GM21786 (cell line): ENCODE data around the gene CLDN4.
"Not testable (repeated sequence)": the region's sequence is repeated elsewhere in the genome, so short reads cannot be mapped to it uniquely, and the experiment has no call there.

Experiments used
- ATAC-seq: cut with Tn5 transposase; IDR thresholded peaks from one replicate; pipeline ENCODE4 v1.9.1; 2021; ENCODE audit not compliant: unreplicated experiment

Gene CLDN4, protein sequence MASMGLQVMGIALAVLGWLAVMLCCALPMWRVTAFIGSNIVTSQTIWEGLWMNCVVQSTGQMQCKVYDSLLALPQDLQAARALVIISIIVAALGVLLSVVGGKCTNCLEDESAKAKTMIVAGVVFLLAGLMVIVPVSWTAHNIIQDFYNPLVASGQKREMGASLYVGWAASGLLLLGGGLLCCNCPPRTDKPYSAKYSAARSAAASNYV

DNA sequence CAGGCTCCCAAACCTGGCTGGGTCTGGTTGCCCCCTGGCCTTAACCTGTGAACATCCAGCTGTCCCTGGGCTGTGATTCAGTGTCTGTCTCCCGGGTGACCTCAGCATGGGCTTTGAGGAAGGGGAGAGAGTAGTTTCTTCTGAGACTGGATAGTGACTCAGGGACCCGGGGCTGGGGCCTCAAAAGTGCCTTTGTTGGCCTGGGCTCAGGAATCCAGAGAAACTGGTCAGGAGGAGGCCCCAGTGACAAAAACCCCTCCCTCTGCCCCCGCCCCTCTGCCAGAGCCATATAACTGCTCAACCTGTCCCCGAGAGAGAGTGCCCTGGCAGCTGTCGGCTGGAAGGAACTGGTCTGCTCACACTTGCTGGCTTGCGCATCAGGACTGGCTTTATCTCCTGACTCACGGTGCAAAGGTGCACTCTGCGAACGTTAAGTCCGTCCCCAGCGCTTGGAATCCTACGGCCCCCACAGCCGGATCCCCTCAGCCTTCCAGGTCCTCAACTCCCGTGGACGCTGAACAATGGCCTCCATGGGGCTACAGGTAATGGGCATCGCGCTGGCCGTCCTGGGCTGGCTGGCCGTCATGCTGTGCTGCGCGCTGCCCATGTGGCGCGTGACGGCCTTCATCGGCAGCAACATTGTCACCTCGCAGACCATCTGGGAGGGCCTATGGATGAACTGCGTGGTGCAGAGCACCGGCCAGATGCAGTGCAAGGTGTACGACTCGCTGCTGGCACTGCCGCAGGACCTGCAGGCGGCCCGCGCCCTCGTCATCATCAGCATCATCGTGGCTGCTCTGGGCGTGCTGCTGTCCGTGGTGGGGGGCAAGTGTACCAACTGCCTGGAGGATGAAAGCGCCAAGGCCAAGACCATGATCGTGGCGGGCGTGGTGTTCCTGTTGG, at the start of gene CLDN4:
Gene CLDN4 (plus strand): TSS at position 316 of the 903 bp plus-strand sequence. CDS start 206 bp downstream, at position 522.
- ATAC-seq, result no peak

DNA sequence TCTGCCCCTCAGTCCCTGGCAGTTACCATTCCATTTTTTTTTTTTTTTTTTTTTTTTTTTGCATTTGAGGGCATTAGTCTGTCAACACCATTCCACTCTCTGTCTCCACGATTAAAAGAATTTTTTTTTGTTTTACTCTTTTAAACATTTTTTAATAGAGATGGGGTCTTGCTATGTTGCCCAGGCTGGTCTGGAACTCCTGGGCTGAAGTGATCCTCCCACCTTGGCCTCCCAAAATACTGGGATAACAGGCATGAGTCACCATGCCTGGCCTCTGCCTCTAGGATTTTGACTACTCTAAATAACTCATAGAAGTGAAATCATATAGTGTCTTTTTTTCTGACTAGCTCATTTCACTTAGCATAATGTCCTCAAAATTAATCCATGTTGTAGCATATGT, 44.2 kb upstream of the CLDN4 start:
- no peak for ATAC-seq

DNA sequence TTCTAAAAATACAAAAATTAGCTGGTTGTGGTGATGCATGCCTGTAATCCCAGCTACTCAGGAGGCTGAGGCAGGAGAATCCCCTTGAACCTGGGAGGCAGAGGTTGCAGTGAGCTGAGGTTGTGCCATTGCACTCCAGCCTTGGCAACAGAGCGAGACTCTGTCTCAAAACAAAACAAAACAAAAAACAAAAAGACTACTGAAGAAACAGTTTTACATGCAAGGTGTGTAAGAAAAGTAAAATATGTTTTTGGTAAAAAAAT, 43.1 kb upstream of the CLDN4 start:
- ATAC-seq, result not testable (repeated sequence)

DNA sequence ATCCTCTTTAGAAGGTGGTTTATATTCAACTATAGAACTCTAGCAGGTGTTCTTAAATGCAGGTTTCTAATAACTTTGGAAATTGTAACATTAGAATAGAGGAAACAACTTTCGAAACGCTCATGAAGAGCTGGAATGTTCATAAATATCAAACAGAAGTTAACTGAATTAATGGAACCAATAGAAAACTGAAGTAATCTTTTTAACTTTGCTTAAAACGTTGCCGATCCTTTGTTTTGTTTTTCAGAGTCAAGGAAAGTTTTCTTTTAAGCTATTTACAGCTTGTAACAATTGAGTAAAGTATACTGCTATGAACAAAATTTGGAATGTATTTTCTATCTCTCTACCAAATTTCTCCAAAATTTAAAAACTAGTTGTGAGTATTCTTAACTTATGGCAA, 41.7 kb upstream of the CLDN4 start:
- ATAC-seq, result no peak

DNA sequence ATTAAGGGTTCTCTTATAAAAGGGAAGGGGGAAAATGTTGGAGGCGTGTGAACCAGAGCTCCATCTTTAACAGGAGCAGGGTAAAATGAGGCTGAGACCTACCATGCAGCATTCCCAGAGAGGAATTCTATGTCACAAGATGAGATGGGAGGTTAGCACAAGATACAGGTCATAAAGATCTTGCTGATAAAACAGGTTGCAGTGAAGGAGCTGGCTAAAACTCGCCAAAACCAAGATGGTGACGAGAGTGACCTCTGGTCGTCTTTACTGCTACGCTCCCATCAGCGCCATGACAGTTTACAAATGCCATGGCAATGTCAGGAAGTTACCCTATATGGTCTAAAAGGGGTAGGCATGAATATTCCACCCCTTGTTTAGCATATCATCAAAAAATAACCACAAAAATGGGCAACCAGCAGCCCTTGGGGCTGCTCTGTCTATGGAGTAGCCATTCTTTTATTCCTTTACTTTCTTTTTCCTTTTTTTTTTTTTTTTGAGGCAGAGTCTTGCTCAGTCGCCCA, 39.6 kb upstream of the CLDN4 start:
- not testable (repeated sequence) for ATAC-seq

DNA sequence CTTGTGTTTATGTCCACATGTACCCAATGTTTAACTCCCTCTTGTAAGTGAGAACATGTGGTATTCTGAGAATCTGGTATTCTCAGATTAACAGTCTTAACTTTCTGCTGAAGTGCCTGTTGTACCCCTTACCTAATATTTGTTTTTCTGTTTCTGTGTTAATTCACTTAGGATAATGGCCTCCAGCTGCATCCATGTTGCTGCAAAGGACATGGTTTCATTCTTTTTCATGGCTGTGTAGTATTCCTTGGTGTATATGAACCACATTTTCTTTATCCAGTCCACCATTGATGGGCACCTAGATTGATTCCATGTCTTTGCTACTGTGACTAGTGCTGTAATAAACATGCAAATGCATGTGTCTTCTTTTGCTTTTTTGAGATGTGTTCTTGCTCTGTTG, 35.6 kb upstream of the CLDN4 start:
- ATAC-seq, result not testable (repeated sequence)

DNA sequence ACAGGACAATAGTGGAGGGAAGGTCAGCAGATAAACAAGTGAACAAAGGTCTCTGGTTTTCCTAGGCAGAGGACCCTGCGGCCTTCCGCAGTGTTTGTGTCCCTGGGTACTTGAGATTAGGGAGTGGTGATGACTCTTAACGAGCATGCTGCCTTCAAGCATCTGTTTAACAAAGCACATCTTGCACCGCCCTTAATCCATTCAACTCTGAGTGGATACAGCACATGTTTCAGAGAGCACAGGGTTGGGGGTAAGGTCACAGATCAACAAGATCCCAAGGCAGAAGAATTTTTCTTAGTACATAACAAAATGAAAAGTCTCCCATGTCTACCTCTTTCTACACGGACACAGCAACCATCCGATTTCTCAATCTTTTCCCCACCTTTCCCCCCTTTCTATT, 34.1 kb upstream of the CLDN4 start:
- ATAC-seq, result not testable (repeated sequence)

DNA sequence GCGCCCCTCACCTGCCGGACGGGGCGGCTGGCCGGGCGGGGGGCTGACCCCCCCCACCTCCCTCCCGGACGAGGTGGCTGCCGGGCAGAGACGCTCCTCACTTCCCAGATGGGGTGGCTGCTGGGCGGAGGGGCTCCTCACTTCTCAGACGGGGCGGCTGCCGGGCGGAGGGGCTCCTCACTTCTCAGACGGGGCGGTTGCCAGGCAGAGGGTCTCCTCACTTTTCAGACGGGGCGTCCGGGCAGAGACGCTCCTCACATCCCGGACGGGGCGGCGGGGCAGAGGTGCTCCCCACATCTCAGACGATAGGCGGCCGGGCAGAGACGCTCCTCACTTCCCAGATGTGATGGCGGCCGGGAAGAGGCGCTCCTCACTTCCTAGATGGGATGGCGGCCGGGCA, 33.6 kb upstream of the CLDN4 start:
- ATAC-seq, result not testable (repeated sequence)

DNA sequence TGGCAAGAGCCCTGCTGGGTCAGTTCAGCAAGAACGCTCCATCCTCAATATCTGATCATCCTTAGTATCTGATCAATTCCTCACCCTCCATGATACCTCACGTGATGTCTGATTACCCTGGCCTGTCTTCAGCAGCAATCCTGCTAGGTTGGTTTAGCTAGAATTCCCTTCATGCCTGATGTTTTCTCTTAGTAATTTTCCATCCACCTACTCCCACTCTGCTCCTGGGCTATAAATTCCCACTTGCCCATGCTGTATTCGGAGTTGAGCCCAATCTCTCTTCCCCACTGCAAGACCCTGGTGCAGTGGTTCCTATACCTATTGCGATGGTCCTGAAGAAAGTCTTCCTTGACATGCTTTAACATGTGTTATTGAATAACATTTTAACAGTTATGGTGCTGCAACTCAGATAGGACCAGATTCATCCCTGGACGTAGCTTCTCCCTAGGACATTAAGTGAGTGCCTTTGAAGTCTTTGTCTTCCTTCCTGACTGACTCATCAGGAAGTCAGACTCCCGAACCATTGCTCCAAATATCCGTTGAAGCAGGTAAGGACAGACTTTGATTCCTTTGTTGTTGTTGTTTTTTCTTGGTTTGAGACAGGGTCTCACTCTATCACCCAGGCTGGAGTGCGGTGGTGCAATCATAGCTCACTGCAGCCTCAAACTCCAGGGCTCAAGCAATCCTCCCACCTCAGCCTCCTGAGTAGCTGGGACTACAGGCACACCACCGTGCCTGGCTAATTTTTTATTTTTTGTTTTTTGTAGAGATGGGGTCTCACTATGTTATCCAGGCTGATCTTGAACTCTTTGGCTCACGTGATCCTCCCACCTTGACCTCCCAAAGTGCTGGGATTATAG, 31.3 kb upstream of the CLDN4 start:
- ATAC-seq, result no peak

DNA sequence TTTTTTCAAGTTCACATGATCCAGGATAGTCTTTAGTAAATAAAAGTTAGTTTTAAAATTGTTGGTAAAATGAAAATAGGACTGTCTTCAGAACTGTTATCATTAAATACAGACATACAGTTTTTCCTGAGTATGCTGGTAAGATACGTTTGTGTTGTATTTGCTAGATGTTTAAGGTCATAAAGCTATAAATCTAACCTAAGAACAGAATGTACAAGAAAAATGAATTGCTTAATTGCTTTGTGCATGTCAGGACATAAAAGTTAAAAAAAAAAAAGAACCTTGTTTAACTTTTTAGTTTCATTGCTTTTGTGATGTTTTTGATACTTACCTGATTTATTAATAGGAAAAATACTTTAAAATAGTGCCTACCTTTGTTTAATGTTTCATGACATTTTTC, 29.2 kb upstream of the CLDN4 start:
- no peak for ATAC-seq

DNA sequence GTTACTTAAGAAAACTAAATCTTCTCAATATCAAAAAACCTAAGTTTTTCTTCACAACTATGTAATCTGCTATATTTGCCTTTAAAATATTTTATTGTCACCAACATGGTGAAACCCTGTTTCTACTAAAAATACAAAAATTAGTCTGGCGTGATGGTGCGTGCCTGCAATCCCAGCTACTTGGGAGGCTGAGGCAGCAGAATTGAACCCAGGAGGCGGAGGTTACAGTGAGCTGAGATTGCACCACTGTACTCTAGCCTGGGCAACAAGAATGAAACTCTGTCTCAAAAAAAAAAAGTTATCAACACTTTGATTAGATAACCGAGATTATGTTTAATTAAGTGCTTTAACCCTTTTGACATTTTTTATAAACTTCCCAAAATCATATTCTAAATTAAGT, 28.3 kb upstream of the CLDN4 start:
- ATAC-seq, result no peak

DNA sequence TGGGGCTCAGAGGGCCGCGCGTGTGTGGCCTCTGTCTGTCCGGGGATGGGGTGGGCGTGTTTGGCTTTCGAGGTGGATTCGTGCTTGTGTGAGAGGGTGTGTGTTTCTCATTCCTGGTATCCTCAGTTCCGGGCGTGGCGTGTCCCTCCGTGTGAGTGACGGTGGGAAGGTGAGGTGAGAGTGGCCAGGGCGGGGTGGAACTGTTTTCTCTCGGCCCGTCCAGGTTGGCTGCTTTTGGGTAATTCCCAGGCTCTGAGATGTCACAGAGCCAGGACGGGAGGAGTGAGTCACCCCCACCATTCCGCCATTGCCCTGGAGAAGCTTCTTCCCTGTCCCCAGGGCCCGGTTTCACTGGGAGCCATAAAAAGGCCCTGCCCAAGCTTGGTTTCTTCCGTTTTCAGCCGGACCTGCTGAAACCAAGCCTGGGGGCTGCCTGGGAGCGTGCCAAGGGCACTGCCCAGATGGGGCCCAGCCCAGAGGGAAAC, 21.3 kb upstream of the CLDN4 start:
- no peak for ATAC-seq

DNA sequence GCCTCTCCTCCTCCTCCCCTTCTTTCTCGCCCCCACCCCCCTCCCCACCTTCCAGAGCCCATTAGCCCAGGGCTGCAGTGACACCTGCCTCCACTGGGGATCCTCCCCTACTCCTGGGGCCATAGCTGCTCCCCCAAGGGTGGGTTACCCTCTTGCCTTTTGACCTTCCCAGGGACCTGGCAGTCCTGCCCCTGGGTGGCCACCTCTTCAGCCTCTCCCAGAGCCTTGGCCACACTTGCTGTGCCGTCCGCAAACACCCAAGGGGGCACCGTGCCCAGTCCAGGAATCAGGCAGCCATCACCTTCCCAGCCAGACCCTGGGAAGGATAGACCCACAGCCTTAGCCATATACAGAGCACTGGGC, 19.8 kb upstream of the CLDN4 start:
- no peak for ATAC-seq

DNA sequence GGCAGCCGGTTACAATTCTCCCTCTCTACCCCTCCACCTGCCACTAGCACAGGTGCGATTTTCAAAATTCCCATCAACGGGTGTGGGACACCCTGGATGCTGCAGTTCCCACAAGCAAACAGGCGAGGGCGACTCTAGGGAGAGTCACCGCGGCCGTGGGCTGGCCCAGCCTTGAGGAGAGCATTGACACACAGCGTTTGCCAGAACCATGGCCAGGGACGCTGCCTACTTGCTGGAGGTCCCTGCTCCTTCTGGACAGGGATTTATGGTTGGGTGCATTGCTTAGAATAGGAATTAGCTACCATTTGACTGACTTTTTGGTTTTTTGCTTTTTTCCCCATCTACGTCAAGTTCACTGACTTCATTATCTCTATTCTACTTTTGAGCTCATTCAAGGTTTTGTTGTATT, 19.0 kb upstream of the CLDN4 start:
- no peak for ATAC-seq

DNA sequence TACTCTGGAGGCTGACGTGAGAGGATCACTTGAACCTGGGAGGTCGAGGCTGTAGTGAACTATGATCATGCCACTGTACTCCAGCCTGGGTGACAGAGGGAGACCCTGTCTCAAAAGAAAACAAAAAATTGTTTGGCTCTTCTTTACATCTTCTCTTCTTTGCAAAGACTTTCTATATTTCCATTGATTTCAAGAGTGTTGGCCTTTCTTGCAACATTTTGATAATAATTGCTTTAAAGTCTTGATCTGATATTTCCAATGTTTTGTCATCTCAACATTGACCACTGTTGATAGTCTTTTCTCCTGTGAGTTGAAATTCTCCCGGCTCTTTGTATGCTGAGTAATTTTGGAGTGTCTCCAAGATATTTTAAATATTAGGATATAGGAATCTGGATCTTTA, 17.8 kb upstream of the CLDN4 start:
- ATAC-seq, result no peak

DNA sequence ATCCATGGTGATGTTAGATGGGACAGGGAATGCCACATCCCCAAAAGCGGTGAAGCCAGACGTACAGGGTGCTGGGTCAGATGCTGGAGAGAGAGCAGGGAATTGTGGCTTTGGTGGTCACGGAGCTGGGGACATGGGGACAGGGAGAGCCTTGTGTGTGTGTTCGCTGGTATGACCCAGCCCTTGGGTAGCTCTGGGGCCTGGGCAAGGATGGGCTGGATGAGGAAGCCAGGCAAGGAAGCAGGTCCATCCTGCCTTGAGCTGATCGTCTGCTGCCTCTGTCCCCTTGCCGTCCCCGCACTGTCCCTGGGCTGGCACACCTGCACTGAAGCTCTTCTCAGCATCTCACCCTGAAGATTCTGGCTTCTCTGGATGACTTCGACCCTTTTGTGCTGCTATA, 15.4 kb upstream of the CLDN4 start:
- no peak for ATAC-seq

DNA sequence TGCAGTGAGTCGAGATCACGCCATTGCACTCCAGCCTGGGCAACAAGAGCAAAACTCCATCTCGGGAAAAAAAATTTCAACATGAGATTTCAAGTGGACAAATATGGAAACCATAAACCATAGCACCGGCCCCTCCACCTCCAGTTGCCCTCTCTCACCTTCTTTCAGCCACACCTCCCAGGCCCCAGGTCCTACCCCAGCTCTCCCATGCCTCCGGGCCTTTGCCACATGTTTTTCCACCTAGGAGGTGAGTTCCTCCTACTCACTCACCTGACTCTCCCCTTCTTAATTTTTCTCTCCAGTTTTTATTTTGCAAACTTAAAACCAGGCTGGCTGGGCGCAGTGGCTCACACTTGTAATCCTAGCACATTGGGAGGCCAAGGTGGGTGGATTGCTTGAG, 13.7 kb upstream of the CLDN4 start:
- no peak for ATAC-seq

DNA sequence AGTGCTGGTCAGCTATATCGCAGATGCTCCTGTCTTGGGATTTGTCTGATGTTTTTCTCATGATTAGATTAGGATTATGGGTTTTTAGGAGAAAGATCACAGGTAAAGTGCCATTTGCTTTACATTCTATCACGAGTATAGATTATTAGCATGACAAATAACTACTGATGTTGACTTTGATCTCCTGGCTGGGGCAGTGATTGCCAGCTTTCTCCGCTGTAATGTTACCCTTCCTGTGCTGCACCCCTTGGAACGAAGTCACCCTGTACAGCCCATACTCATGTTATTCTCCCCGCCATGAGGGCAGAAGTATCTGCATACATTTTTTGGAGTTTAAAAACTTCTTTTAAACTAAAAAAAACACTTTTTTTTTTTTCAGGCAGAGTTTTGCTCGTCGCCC, 10.8 kb upstream of the CLDN4 start:
- no peak for ATAC-seq

DNA sequence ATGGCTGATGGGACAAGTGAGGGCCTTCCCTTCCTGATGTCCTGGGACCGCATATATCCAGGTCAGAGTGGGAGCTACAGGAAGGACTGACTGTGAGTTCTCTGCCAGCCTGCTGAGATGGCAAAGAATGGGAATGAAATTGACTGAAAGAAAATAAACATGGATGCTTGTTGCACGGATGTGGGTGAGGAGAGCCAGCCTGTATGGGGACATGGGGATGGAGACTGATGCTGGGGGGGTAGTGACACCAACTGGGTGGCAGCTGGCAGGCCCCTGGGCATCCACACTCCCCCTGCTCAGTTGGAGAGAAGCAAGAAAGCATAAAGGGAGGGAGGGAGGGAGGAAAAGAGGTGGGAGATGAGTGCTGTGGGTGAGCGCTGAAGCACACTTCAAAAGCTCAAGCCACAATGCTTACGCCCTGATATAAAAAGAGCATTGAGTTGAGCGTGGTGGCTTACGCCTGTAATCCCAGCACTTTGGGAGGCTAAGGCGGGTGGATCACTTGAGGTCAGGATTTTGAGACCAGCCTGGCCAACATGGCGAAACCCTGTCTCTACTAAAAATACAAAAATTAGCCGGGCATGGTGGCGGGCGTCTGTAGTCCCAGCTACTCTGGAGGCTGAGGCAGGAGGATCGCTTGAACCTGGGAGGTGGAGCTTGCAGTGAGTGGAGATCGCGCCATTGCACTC, 9.1 kb upstream of the CLDN4 start:
- not testable (repeated sequence) for ATAC-seq

DNA sequence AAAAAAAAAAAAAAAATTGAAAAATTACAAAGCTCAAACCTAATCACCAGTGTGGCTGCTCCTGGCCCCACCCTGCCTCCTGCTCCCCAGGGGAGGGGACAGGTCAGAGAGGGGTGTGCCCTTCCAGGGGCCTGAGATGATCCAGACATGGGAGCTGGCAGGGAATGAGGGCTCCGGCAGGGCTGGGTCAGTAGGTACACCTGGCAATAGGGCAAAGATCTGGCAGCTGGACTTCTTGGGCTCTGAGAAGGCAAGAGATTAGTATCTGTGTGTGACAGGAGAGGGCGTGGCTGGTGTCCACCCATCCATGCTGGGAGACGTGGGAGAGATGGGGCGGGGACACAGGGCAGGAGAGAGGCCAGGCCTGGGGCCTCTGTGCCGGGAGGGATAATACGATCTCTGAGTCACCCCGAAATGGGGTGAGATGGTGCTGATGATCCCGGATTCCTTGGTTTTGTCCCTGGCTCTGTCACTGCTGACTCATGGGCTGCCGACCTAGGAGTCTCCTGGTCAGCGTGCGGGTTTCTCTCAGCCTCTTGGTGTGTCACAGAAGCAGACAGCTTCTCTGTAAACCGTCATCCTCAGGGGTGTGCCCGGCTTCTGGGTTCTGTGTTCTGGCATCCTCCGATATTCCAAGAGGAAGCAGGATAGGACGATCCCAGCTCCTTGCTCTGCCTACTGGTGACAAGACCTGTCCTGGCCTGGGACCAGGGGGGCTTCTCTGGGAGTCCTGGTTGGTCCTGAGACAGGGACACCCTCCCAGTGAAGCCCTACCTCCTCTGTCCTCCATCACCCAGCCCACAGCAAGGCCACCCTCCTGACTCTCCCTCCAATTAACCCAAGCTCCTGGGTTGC, 8.2 kb upstream of the CLDN4 start:
- no peak for ATAC-seq
